HepG2 (cell line): ENCODE results near the gene ZNF782. TPM values are rescaled to one million over a fixed set of nuclear protein-coding genes. Genes with fewer than 3 reads are reported as not detected.

Experiments used
- CBX5 ChIP-seq: sonication (generic); formaldehyde crosslinking; IDR thresholded peaks from 2 replicates; pipeline ENCODE4 v1.4.0; 2020; ENCODE audit warnings: missing genetic modification reagents, borderline replicate concordance
- CENPT ChIP-seq: sonication (generic); formaldehyde crosslinking; IDR thresholded peaks from 2 replicates; pipeline ENCODE4 v1.8.0; 2022; ENCODE audit warnings: low read depth, mild to moderate bottlenecking, moderate library complexity, missing genetic modification reagents
- EP300 ChIP-seq, 3 experiments: sonication (generic) in 1 of 3; formaldehyde crosslinking in 1 of 3; IDR thresholded peaks; 2 replicates each; pipeline versions ENCODE4 v1.5.1 to v1.6.1; 2011 to 2020; ENCODE audit warnings: low read depth in 2 of 3, low read length in 2 of 3, borderline replicate concordance in 1 of 3, improper control_type of control experiment in 1 of 3, mild to moderate bottlenecking in 1 of 3, missing genetic modification reagents in 1 of 3, moderate library complexity in 1 of 3
- FOSL2 ChIP-seq: sonication (generic); formaldehyde crosslinking; IDR thresholded peaks from 2 replicates; pipeline ENCODE4 v1.4.0; 2020; ENCODE audit warnings: missing genetic modification reagents
- HCFC1 ChIP-seq: fragments of 150-350 bp; IDR thresholded peaks from 2 replicates; pipeline ENCODE4 v1.6.1; 2014; ENCODE audit warnings: low read depth, low read length
- MBD4 ChIP-seq: IDR thresholded peaks from 2 replicates; pipeline ENCODE4 v1.6.1; 2012; ENCODE audit warnings: low read length, inconsistent platforms, borderline replicate concordance
- MEIS1 ChIP-seq: sonication (generic); formaldehyde crosslinking; IDR thresholded peaks from 2 replicates; pipeline ENCODE4 v1.9.0; 2021; ENCODE audit warnings: mild to moderate bottlenecking, missing genetic modification reagents, moderate library complexity, borderline replicate concordance
- NFRKB ChIP-seq: fragments of 450-650 bp; IDR thresholded peaks from 2 replicates; pipeline ENCODE4 v1.6.1; 2017
- NR2C2 ChIP-seq: sonication (generic); formaldehyde crosslinking; IDR thresholded peaks from 2 replicates; pipeline ENCODE4 v1.4.0; 2020; ENCODE audit warnings: missing genetic modification reagents, mild to moderate bottlenecking, moderate library complexity, borderline replicate concordance
- POLR2A ChIP-seq, 2 experiments: IDR thresholded peaks; 2 replicates each; pipeline ENCODE4 v1.6.1; 2011; ENCODE audit warnings: low read depth in 2 of 2, low read length in 2 of 2, mild to moderate bottlenecking in 1 of 2, moderate library complexity in 1 of 2; ENCODE audit not compliant: insufficient read depth in 1 of 2
- RBM39 ChIP-seq: fragments of 200-400 bp; formaldehyde crosslinking; IDR thresholded peaks from one replicate; pipeline ENCODE4 v1.6.1; 2018; ENCODE audit warnings: antibody characterized with exemption, mild to moderate bottlenecking, low read depth, low read length; ENCODE audit not compliant: poor library complexity, severe bottlenecking
- SMC3 ChIP-seq: IDR thresholded peaks from 2 replicates; pipeline ENCODE4 v1.6.1; 2011; ENCODE audit warnings: low read length, improper control_type of control experiment
- TMF1 ChIP-seq: sonication (generic); formaldehyde crosslinking; IDR thresholded peaks from 2 replicates; pipeline ENCODE4 v1.8.1; 2022; ENCODE audit warnings: low read depth, missing genetic modification reagents
- TOE1 ChIP-seq: sonication (generic); formaldehyde crosslinking; IDR thresholded peaks from 2 replicates; pipeline ENCODE4 v1.4.0; 2020; ENCODE audit warnings: mild to moderate bottlenecking, missing genetic modification reagents
- ZBTB1 ChIP-seq: sonication (generic); formaldehyde crosslinking; IDR thresholded peaks from 2 replicates; pipeline ENCODE4 v1.4.0; 2020; ENCODE audit warnings: missing genetic modification reagents, borderline replicate concordance
- ZBTB42 ChIP-seq: sonication (generic); formaldehyde crosslinking; IDR thresholded peaks from 2 replicates; pipeline ENCODE4 v1.5.0; 2020; ENCODE audit warnings: mild to moderate bottlenecking, missing genetic modification reagents
- ZBTB7B ChIP-seq: sonication (generic); formaldehyde crosslinking; IDR thresholded peaks from 2 replicates; pipeline ENCODE4 v1.4.0; 2020; ENCODE audit warnings: missing genetic modification reagents
- ZNF569 ChIP-seq: sonication (generic); formaldehyde crosslinking; IDR thresholded peaks from 2 replicates; pipeline ENCODE4 v1.5.0; 2020; ENCODE audit warnings: mild to moderate bottlenecking, missing genetic modification reagents, moderate library complexity, borderline replicate concordance
- ZNF841 ChIP-seq: sonication (generic); formaldehyde crosslinking; IDR thresholded peaks from 2 replicates; pipeline ENCODE4 v1.8.1; 2023; ENCODE audit warnings: missing genetic modification reagents, borderline replicate concordance
- polyA plus RNA-seq, 8 experiments: library from polyadenylated mRNA; depleted of rRNA in 3 of 8; stranded (reverse) in 7 of 8; unstranded in 1 of 8; fragments of >200 nt; fragmentation: Illumina TruSeq in 4 of 8; extraction: Trizol in 4 of 8; gene quantifications; 2 replicates each; pipeline versions ENCODE4 v1.2.1 to v1.2.3, GENCODE V29; 2011 to 2016; ENCODE audit warnings: low read depth in 4 of 8, missing spikeins in 1 of 8, mixed read lengths in 1 of 8; ENCODE audit not compliant: insufficient read depth in 1 of 8
- total RNA-seq, 5 experiments: library from RNA; depleted of rRNA; stranded (reverse); fragments of >200 nt; fragmentation: Illumina TruSeq; extraction: Trizol; gene quantifications; 2 replicates each; pipeline ENCODE4 v1.2.3, GENCODE V29; 2016; ENCODE audit warnings: low read depth in 1 of 5
- TF ChIP-seq, protein P1 (sequence below): sonication (generic); formaldehyde crosslinking; IDR thresholded peaks from 2 replicates; pipeline ENCODE4 v1.4.0; 2020; ENCODE audit warnings: missing genetic modification reagents
- TF ChIP-seq, protein P2 (sequence below): sonication (generic); formaldehyde crosslinking; IDR thresholded peaks from 2 replicates; pipeline ENCODE4 v1.4.0; 2020; ENCODE audit warnings: missing genetic modification reagents
- TF ChIP-seq, protein P3 (sequence below): sonication (generic); formaldehyde crosslinking; IDR thresholded peaks from 2 replicates; pipeline ENCODE4 v1.4.0; 2020; ENCODE audit warnings: missing genetic modification reagents
- TF ChIP-seq, protein P4 (sequence below): sonication (generic); formaldehyde crosslinking; IDR thresholded peaks from 2 replicates; pipeline ENCODE4 v1.4.0; 2020; ENCODE audit warnings: mild to moderate bottlenecking, missing genetic modification reagents
- TF ChIP-seq, protein P5 (sequence below): sonication (generic); formaldehyde crosslinking; IDR thresholded peaks from 2 replicates; pipeline ENCODE4 v1.4.0; 2020; ENCODE audit warnings: missing genetic modification reagents
- TF ChIP-seq, protein P6 (sequence below): sonication (generic); formaldehyde crosslinking; IDR thresholded peaks from 2 replicates; pipeline ENCODE4 v1.5.1; 2020; ENCODE audit warnings: mild to moderate bottlenecking, missing genetic modification reagents, moderate library complexity

The ZNF782 gene
- total and polyA plus RNA-seq, 2 of the 13 experiments (the other 11 are each of a cell fraction or from before 2014, with no cell fraction given): 1.4 to 4.9 TPM

DNA sequence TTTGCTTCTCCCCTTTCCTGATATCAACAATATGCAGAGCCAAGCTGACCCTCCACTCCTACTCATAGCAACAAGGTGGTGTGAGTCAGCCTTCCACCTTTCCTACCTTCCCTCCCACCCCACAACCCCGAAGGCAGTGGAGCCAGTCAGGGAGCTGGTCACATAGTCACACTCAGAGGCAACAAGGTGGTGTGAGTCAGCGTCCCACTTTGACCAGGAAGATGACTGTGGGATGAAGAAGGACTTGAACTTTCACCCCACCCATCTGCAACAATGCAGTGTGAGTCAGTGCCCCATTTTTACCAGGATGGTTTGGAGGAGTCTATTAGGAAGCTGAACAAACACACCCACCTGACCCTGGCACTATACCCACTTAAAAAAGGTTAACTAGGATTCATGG is 30.1 kb upstream of the ZNF782 start (continued):
- TF ChIP-seq CENPT (CRISPR knock-in tag): no peak
- TF ChIP-seq, protein P1, sequence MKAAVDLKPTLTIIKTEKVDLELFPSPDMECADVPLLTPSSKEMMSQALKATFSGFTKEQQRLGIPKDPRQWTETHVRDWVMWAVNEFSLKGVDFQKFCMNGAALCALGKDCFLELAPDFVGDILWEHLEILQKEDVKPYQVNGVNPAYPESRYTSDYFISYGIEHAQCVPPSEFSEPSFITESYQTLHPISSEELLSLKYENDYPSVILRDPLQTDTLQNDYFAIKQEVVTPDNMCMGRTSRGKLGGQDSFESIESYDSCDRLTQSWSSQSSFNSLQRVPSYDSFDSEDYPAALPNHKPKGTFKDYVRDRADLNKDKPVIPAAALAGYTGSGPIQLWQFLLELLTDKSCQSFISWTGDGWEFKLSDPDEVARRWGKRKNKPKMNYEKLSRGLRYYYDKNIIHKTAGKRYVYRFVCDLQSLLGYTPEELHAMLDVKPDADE (CRISPR knock-in tag): no peak
- no peak for TF ChIP-seq HCFC1
- TF ChIP-seq, protein P2, sequence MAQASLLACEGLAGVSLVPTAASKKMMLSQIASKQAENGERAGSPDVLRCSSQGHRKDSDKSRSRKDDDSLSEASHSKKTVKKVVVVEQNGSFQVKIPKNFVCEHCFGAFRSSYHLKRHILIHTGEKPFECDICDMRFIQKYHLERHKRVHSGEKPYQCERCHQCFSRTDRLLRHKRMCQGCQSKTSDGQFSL (CRISPR knock-in tag): no peak
- TF ChIP-seq EP300 (IDR thresholded peaks at IDR 0.05; ENCODE audit: low read depth in 2 of 2, low read length in 2 of 2): 0 out of 4 replicates have a peak, but pooled peaks of 1 of the 2 experiments have one; percentile 14
- TF ChIP-seq EP300 (CRISPR knock-in tag; IDR thresholded peaks at IDR 0.05; ENCODE audit: borderline replicate concordance): no peak
- peak; percentile 84 for TF ChIP-seq FOSL2 (CRISPR knock-in tag)
- TF ChIP-seq, protein P3, sequence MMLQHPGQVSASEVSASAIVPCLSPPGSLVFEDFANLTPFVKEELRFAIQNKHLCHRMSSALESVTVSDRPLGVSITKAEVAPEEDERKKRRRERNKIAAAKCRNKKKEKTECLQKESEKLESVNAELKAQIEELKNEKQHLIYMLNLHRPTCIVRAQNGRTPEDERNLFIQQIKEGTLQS (CRISPR knock-in tag): 0 out of 2 replicates have a peak, but pooled peaks have one; percentile 24
- no peak for TF ChIP-seq ZBTB42
- no peak for TF ChIP-seq TMF1 (CRISPR knock-in tag)
- no peak for TF ChIP-seq MBD4
- TF ChIP-seq, protein P4, sequence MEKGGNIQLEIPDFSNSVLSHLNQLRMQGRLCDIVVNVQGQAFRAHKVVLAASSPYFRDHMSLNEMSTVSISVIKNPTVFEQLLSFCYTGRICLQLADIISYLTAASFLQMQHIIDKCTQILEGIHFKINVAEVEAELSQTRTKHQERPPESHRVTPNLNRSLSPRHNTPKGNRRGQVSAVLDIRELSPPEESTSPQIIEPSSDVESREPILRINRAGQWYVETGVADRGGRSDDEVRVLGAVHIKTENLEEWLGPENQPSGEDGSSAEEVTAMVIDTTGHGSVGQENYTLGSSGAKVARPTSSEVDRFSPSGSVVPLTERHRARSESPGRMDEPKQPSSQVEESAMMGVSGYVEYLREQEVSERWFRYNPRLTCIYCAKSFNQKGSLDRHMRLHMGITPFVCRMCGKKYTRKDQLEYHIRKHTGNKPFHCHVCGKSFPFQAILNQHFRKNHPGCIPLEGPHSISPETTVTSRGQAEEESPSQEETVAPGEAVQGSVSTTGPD (CRISPR knock-in tag): no peak
- no peak for TF ChIP-seq SMC3
- TF ChIP-seq, protein P5, sequence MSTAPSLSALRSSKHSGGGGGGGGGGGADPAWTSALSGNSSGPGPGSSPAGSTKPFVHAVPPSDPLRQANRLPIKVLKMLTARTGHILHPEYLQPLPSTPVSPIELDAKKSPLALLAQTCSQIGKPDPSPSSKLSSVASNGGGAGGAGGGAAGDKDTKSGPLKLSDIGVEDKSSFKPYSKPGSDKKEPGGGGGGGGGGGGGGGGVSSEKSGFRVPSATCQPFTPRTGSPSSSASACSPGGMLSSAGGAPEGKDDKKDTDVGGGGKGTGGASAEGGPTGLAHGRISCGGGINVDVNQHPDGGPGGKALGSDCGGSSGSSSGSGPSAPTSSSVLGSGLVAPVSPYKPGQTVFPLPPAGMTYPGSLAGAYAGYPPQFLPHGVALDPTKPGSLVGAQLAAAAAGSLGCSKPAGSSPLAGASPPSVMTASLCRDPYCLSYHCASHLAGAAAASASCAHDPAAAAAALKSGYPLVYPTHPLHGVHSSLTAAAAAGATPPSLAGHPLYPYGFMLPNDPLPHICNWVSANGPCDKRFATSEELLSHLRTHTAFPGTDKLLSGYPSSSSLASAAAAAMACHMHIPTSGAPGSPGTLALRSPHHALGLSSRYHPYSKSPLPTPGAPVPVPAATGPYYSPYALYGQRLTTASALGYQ (CRISPR knock-in tag): no peak
- no peak for TF ChIP-seq CBX5
- TF ChIP-seq ZBTB1 (CRISPR knock-in tag): no peak
- TF ChIP-seq ZBTB7B (CRISPR knock-in tag): no peak
- TF ChIP-seq ZNF841 (CRISPR knock-in tag): no peak
- 0 out of 2 replicates have a peak, but pooled peaks have one; percentile 38 for TF ChIP-seq NR2C2 (CRISPR knock-in tag)
- no peak for TF ChIP-seq ZNF569 (CRISPR knock-in tag)
- no peak for TF ChIP-seq NFRKB
- TF ChIP-seq, protein P6, sequence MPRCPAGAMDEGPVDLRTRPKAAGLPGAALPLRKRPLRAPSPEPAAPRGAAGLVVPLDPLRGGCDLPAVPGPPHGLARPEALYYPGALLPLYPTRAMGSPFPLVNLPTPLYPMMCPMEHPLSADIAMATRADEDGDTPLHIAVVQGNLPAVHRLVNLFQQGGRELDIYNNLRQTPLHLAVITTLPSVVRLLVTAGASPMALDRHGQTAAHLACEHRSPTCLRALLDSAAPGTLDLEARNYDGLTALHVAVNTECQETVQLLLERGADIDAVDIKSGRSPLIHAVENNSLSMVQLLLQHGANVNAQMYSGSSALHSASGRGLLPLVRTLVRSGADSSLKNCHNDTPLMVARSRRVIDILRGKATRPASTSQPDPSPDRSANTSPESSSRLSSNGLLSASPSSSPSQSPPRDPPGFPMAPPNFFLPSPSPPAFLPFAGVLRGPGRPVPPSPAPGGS: no peak
- no peak for TF ChIP-seq MEIS1
- no peak for TF ChIP-seq POLR2A (IDR thresholded peaks at IDR 0.05; ENCODE audit: insufficient read depth in 1 of 2, low read depth in 2 of 2, low read length in 2 of 2)
- no peak for TF ChIP-seq RBM39
- TF ChIP-seq TOE1: no peak
